Measurements from ENCODE around the gene AKR7A3. TPM values are rescaled to one million over a fixed set of nuclear protein-coding genes. Genes with fewer than 3 reads are reported as not detected.
A peak's percentile ranks its signal among the peaks of the same experiment; 100 is the strongest.

The AKR7A3 gene
- total RNA-seq, 2 donors from 2014 or later, result 2.5 to 3.9 TPM

GRCh38 chr1:19255288-19255687 is 33.3 kb downstream of the AKR7A3 start:
- DNase-seq (ENCODE audit: low spot score) (no peak), ATAC-seq (ENCODE audit: insufficient number of reproducible peaks, low FRiP score, low read depth) (no peak)
- peaks cover 35% of the 10 kb centered on the region for H3K36me3 ChIP-seq
- H3K9me3 ChIP-seq, result no peaks in the 10 kb centered on the region
- H3K4me3 ChIP-seq, result no peak overlapping the region
- no peak for TF ChIP-seq CTCF (IDR thresholded peaks at IDR 0.05)
- H3K27ac ChIP-seq, result no peak overlapping the region
- H3K4me1 ChIP-seq (ENCODE audit: control insufficient read depth in 1 of 2, low read depth in 2 of 2), result peaks cover 16 to 24% of the 10 kb centered on the region in 2 donors
- no peaks in the 10 kb centered on the region for H3K27me3 ChIP-seq (replicated peaks; ENCODE audit: insufficient read depth)

GRCh38 chr1:19254416-19254815 is 34.2 kb downstream of the AKR7A3 start:
- TF ChIP-seq CTCF (IDR thresholded peaks at IDR 0.05), result no peak
- Histone ChIP-seq H3K27me3 (replicated peaks; ENCODE audit: insufficient read depth) (no peaks in the 10 kb centered on the region), H3K36me3 (peaks cover 30% of the 10 kb centered on the region), H3K27ac (no peak overlapping the region), H3K9me3 (no peaks in the 10 kb centered on the region), H3K4me3 (no peak overlapping the region), H3K4me1 (ENCODE audit: control insufficient read depth in 1 of 2, low read depth in 2 of 2) (peaks cover 16 to 24% of the 10 kb centered on the region in 2 donors)
- DNase-seq (ENCODE audit: low spot score) (no peak), ATAC-seq (ENCODE audit: insufficient number of reproducible peaks, low FRiP score, low read depth) (no peak)

- H3K36me3 ChIP-seq, result peaks cover 5% of the 10 kb centered on the region
- peaks cover 16 to 24% of the 10 kb centered on the region in 2 donors for H3K4me1 ChIP-seq (ENCODE audit: control insufficient read depth in 1 of 2, low read depth in 2 of 2)
- H3K27me3 ChIP-seq (replicated peaks; ENCODE audit: insufficient read depth), result no peaks in the 10 kb centered on the region
- peak within 1 kb of the TSS; percentile 88 to 91 for H3K27ac ChIP-seq
- no peaks in the 10 kb centered on the region for H3K9me3 ChIP-seq
- ATAC-seq (ENCODE audit: insufficient number of reproducible peaks, low FRiP score, low read depth) (peak; percentile 79), DNase-seq (ENCODE audit: low spot score) (peak; percentile 48)
- no peak for TF ChIP-seq CTCF (IDR thresholded peaks at IDR 0.05)
- peak within 1 kb of the TSS; percentile 77 for H3K4me3 ChIP-seq
These were observed 37.0 kb downstream of the AKR7A3 start, which contains the start of the genes EMC1 and MRTO4 for GRCh38 chr1:19251305-19252196. TSS of gene EMC1 (minus strand) at chr1:19251524. CDS start at chr1:19251509, 15 bp downstream. TSS of gene MRTO4 (plus strand) at chr1:19251805. CDS start at chr1:19251836, 31 bp downstream.

GRCh38 chr1:19250629-19251304 is 37.8 kb downstream of the AKR7A3 start:
- DNase-seq (ENCODE audit: low spot score) (no peak), ATAC-seq (ENCODE audit: insufficient number of reproducible peaks, low FRiP score, low read depth) (no peak)
- no peak for TF ChIP-seq CTCF (IDR thresholded peaks at IDR 0.05)
- peak overlapping the region; percentile 88 to 91 for H3K27ac ChIP-seq
- H3K9me3 ChIP-seq, result no peaks in the 10 kb centered on the region
- no peaks in the 10 kb centered on the region for H3K36me3 ChIP-seq
- H3K4me3 ChIP-seq, result peak overlapping the region; percentile 77
- peaks cover 16 to 24% of the 10 kb centered on the region in 2 donors for H3K4me1 ChIP-seq (ENCODE audit: control insufficient read depth in 1 of 2, low read depth in 2 of 2)
- no peaks in the 10 kb centered on the region for H3K27me3 ChIP-seq (replicated peaks; ENCODE audit: insufficient read depth)
